GM12878 (cell line): Measurements from ENCODE around the gene MPEG1. TPM values are rescaled to one million over a fixed set of nuclear protein-coding genes. Genes with fewer than 3 reads are reported as not detected.
A peak's percentile ranks its signal among the peaks of the same experiment; 100 is the strongest.

ENCODE experiments used
- ATAC-seq: fragments of 200-7000 bp; cut with Tn5 transposase; 3 replicates; pipeline ENCODE4 v1.9.1; 2020; ENCODE audit warnings: mild to moderate bottlenecking, moderate library complexity
- BruUV-seq: library from RNA; stranded (reverse); fragments of 400-500 nt; replicated peaks from 2 replicates; lab custom pipeline; 2021; lab: Mats Ljungman, UMichigan
- CTCF ChIA-PET: fragments of 300-600 bp; sonication (Branson Sonifier 250); formaldehyde crosslinking; extraction: SDS; loops from one replicate; lab custom pipeline; 2021; ENCODE audit warnings: inconsistent platforms; lab: Yijun Ruan, JAX
- POLR2A ChIA-PET: fragments of 350-600 bp; formaldehyde crosslinking; extraction: SDS; loops from one replicate; lab custom pipeline; 2021; ENCODE audit warnings: inconsistent platforms; lab: Charles Lee
- RAD21 ChIA-PET: fragments of 300-600 bp; sonication (Branson Sonifier 250); formaldehyde crosslinking; loops from one replicate; lab custom pipeline; 2023; ENCODE audit warnings: antibody characterized with exemption; ENCODE audit not compliant: unreplicated experiment; lab: Charles Lee
- SMC1A ChIA-PET: fragments of 300-600 bp; sonication (Branson Sonifier 250); formaldehyde crosslinking; loops from one replicate; lab custom pipeline; 2023; ENCODE audit not compliant: unreplicated experiment, uncharacterized antibody; lab: Charles Lee
- DNase-seq: peaks from one replicate; pipeline ENCODE4 v3.0.0-alpha.2; 2011; ENCODE audit warnings: low read depth, low spot score
- FAIRE-seq: peaks from 3 replicates; lab custom pipeline; 2011; peaks lifted over from hg19 to GRCh38; lab: Jason Lieb, UNC
- H2AFZ ChIP-seq: 2 replicates; pipeline ENCODE4 v1.6.0; 2011; ENCODE audit warnings: low read depth, low read length, control low read depth; ENCODE audit not compliant: control insufficient read depth
- H3K27ac ChIP-seq: 2 replicates; pipeline ENCODE4 v1.5.1; 2011; ENCODE audit warnings: control low read depth; ENCODE audit not compliant: control insufficient read depth, insufficient read depth
- H3K27me3 ChIP-seq, 2 experiments: replicated peaks in 1 of 2; 2 replicates each; pipeline versions ENCODE4 v1.6.0 to v1.6.1; 2011; ENCODE audit warnings: low read length in 1 of 2; ENCODE audit not compliant: control insufficient read depth in 2 of 2, insufficient read depth in 2 of 2
- H3K36me3 ChIP-seq, 2 experiments: 2 replicates each; pipeline ENCODE4 v1.5.1; 2011; ENCODE audit warnings: low read length in 1 of 2; ENCODE audit not compliant: control insufficient read depth in 2 of 2, insufficient read depth in 2 of 2
- H3K4me1 ChIP-seq: 2 replicates; pipeline ENCODE4 v1.6.1; 2011; ENCODE audit warnings: mild to moderate bottlenecking, low read length, moderate library complexity, mixed read lengths; ENCODE audit not compliant: control insufficient read depth, insufficient read depth
- H3K4me2 ChIP-seq: 2 replicates; pipeline ENCODE4 v1.6.0; 2011; ENCODE audit warnings: control low read depth; ENCODE audit not compliant: control insufficient read depth, insufficient read depth
- H3K4me3 ChIP-seq: fragments of 200-600 bp; sonication (generic); 2 replicates; pipeline ENCODE4 v1.5.1; 2016
- H3K79me2 ChIP-seq: 2 replicates; pipeline ENCODE4 v1.6.0; 2011; ENCODE audit warnings: low read length; ENCODE audit not compliant: control insufficient read depth, insufficient read depth
- H3K9ac ChIP-seq: 2 replicates; pipeline ENCODE4 v1.8.0; 2011; ENCODE audit warnings: low read length, control low read depth, mixed read lengths; ENCODE audit not compliant: control insufficient read depth, insufficient read depth
- H3K9me3 ChIP-seq: replicated peaks from 3 replicates; pipeline ENCODE4 v1.5.1; 2011; ENCODE audit warnings: mild to moderate bottlenecking, low read length; ENCODE audit not compliant: control insufficient read depth, insufficient read depth
- H4K20me1 ChIP-seq: 2 replicates; pipeline ENCODE4 v1.6.0; 2011; ENCODE audit not compliant: control insufficient read depth, insufficient read depth
- BCL3 ChIP-seq: IDR thresholded peaks from 2 replicates; pipeline ENCODE4 v1.6.1; 2011; ENCODE audit warnings: borderline replicate concordance, low read depth, mild to moderate bottlenecking, moderate library complexity, low read length; ENCODE audit not compliant: insufficient read depth, poor library complexity, severe bottlenecking
- DPF2 ChIP-seq: fragments of 450-650 bp; IDR thresholded peaks from 2 replicates; pipeline ENCODE4 v1.6.1; 2017; ENCODE audit warnings: mild to moderate bottlenecking
- FOS ChIP-seq: IDR thresholded peaks from 3 replicates; pipeline ENCODE4 v1.6.1; 2011; ENCODE audit warnings: borderline replicate concordance; ENCODE audit not compliant: insufficient read length; ENCODE audit errors: extremely low read depth
- MEF2A ChIP-seq: IDR thresholded peaks from 2 replicates; pipeline ENCODE4 v1.6.1; 2011; ENCODE audit warnings: low read depth, mild to moderate bottlenecking, low read length, moderate library complexity; ENCODE audit not compliant: insufficient read depth
- NFXL1 ChIP-seq: fragments of 450-650 bp; IDR thresholded peaks from 2 replicates; pipeline ENCODE4 v1.6.1; 2017; ENCODE audit warnings: antibody characterized with exemption, mild to moderate bottlenecking, borderline replicate concordance
- NFYB ChIP-seq: IDR thresholded peaks from 2 replicates; pipeline ENCODE4 v1.6.1; 2011; ENCODE audit warnings: low read depth, mild to moderate bottlenecking, low read length, improper control_type of control experiment, moderate library complexity; ENCODE audit not compliant: insufficient read depth
- SMAD1 ChIP-seq: fragments of 450-650 bp; IDR thresholded peaks from 2 replicates; pipeline ENCODE4 v1.6.1; 2018; ENCODE audit warnings: mild to moderate bottlenecking, low read depth; ENCODE audit not compliant: partially characterized antibody
- SREBF1 ChIP-seq: IDR thresholded peaks from 2 replicates; pipeline ENCODE4 v1.6.1; 2012; ENCODE audit warnings: mild to moderate bottlenecking, low read length
- ZBTB33 ChIP-seq: fragments of 450-650 bp; IDR thresholded peaks from 2 replicates; pipeline ENCODE4 v1.6.1; 2017; ENCODE audit warnings: mild to moderate bottlenecking
- WGBS: methylation state at CpG from one replicate; pipeline ENCODE4 v1.1.6; 2016; ENCODE audit warnings: low lambda C conversion rate; ENCODE audit not compliant: insufficient replicate concordance, insufficient coverage; ENCODE audit errors: missing lambda C conversion rate; 5-methylcytosine and 5-hydroxymethylcytosine counted together
- in situ Hi-C: fragments of 300-500 bp; cut with MboI; formaldehyde crosslinking; loops from 9 replicates; pipeline ENCODE4 v1.14.3; 2018; ENCODE audit warnings: mixed read lengths
- intact Hi-C: fragments of 100-400 bp; cut with micrococcal nuclease; formaldehyde crosslinking; loops from one replicate; pipeline ENCODE4 v1.14.2; 2022; ENCODE audit not compliant: unreplicated experiment
- polyA plus RNA-seq, 11 experiments: library from polyadenylated mRNA; depleted of rRNA in 4 of 11; unstranded in 6 of 11; stranded (reverse) in 5 of 11; fragments of >200 nt; fragmentation: Nextera tagmentation in 4 of 11; fragmentation: Illumina TruSeq in 1 of 11; extraction: Ambion mirVana in 4 of 11; extraction: Trizol in 1 of 11; gene quantifications; 1 replicate in 1 of 11; 2 replicates in 10 of 11; pipeline versions ENCODE4 v1.2.1 to v1.2.3, GENCODE V29; 2011 to 2016; ENCODE audit warnings: inconsistent platforms in 2 of 11, missing spikeins in 2 of 11, low read depth in 1 of 11
- total RNA-seq, 4 experiments: library from RNA; depleted of rRNA in 3 of 4; stranded (reverse); fragments of >200 nt in 3 of 4; fragmentation: Illumina TruSeq in 1 of 4; extraction: Trizol in 1 of 4; gene quantifications; 2 replicates each; pipeline versions ENCODE4 v1.2.1 to v1.2.3, GENCODE V29; 2013 to 2021
- TF ChIP-seq, protein P1 (sequence below), 3 experiments: IDR thresholded peaks in 2 of 3; conservative IDR thresholded peaks in 1 of 3; 2 replicates each; pipeline ENCODE4 v1.5.1; 2011; ENCODE audit warnings: low read depth in 3 of 3, low read length in 3 of 3, mild to moderate bottlenecking in 3 of 3, control low read depth in 2 of 3, moderate library complexity in 2 of 3, inconsistent platforms in 1 of 3, mixed read lengths in 1 of 3; ENCODE audit not compliant: control insufficient read depth in 2 of 3, insufficient read depth in 1 of 3; ENCODE audit errors: extremely low read depth in 1 of 3
- TF ChIP-seq, protein P2 (sequence below): fragments of 450-650 bp; IDR thresholded peaks from 2 replicates; pipeline ENCODE4 v1.6.1; 2014; ENCODE audit warnings: mild to moderate bottlenecking

MPEG1 gene
- total and polyA plus RNA-seq, 10 of the 15 experiments (the other 5 are each of a cell fraction or from before 2014, with no cell fraction given), result 1.3 to 15.6 (median 11.7) TPM; not detected in 1

DNA sequence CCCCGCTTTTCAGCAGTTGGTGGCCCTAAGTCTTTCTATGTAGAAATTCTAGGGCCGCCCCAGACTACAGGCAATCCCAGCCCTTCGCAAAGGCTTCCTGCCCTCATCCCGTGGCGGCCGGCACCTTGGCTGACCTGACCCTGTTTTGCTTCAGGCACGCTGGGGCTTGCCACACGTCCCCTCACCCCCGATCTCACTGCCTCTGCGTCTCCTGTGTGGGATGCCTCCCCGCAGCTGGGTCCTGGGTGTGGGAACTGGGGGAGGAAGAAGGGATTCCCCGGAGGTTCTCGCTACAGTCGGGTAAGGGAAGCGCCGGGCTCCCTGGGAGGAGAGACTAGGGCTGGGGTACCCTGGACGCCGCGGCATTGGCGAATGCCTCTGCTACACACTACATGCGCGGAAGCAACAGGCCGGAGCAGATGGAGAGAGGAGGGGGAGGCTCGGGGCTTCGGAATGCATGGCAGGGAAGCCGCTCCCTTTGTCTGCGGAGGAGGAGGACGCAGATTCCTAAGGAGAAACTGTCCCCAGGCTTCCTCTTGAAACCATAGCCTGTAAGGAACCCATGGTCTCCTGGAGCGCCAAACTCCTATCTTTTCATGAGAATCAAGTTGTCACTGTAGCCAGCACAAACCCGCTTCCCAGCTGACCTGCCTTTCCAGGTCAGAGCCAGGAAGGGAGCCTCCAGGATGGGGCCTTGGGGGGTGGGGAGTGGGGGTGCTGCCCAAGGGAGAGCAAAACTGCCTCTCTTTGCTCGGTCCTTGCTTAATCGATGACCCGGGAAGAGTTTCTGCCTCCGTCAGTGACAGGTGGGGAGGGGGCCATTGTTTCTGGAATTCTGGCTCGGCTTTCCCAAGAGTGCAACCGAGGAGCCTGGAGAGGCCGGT, 39.4 kb downstream of the MPEG1 start:
- peak overlapping the region; percentile 56 for H2AFZ ChIP-seq
- no peaks in the 10 kb centered on the region for H3K27me3 ChIP-seq
- H3K4me3 ChIP-seq, result peak overlapping the region; percentile 93
- peak overlapping the region; percentile 84 for H3K27ac ChIP-seq
- no peaks in the 10 kb centered on the region for H3K36me3 ChIP-seq
- peaks cover 4% of the 10 kb centered on the region; the same call in 2 of the 3 replicates for H3K9me3 ChIP-seq
- peak overlapping the region; percentile 93 for H3K4me2 ChIP-seq
- TSS peak; percentile 54 for BruUV-seq
- H3K79me2 ChIP-seq, result peaks cover 55% of the 10 kb centered on the region
- ChIA-PET CTCF (interaction anchor here (0.8 to 30.3 kb wide), 9 partner anchors 16 to 258 kb away, joined by 3 to 1180 read pairs (median 6); partner anchors contain the start of gene MPEG1), POLR2A (interaction anchor here (0.6 to 4.3 kb wide), 11 partner anchors 10 to 97 kb away, joined by 3 to 32 read pairs (median 9); no protein-coding TSS in a partner anchor), RAD21 (interaction anchor here (0.8 to 9.0 kb wide), 15 partner anchors 10 to 110 kb away, joined by 3 to 183 read pairs (median 6); partner anchors contain the start of gene MPEG1), SMC1A (interaction anchor here (0.6 to 14.9 kb wide), 11 partner anchors 11 to 256 kb away, joined by 3 to 155 read pairs (median 6); partner anchors contain the start of gene MPEG1)
- intact Hi-C loops (loop anchor here (5.0 kb wide), 1 partner anchor 209 kb away; no protein-coding TSS in a partner anchor), in situ Hi-C loops (loop anchor here (5.0 to 10.0 kb wide), 3 partner anchors 34 to 381 kb away; no protein-coding TSS in a partner anchor)
- DNase-seq, result no peak
- WGBS, result 16% methylated on average over 37 of the region's 37 CpGs
- no peak for FAIRE-seq
- H3K9ac ChIP-seq, result peak overlapping the region; percentile 83
- ATAC-seq, result peak; percentile 27
- H3K4me1 ChIP-seq, result peaks cover 6% of the 10 kb centered on the region
- H4K20me1 ChIP-seq, result no peaks in the 10 kb centered on the region
- TF ChIP-seq ZBTB33 (no peak), NFYB (no peak), FOS (no peak), SMAD1 (no peak), NFXL1 (no peak), DPF2 (no peak), SREBF1 (no peak), BCL3 (no peak), MEF2A (no peak)
- TF ChIP-seq, protein P1, sequence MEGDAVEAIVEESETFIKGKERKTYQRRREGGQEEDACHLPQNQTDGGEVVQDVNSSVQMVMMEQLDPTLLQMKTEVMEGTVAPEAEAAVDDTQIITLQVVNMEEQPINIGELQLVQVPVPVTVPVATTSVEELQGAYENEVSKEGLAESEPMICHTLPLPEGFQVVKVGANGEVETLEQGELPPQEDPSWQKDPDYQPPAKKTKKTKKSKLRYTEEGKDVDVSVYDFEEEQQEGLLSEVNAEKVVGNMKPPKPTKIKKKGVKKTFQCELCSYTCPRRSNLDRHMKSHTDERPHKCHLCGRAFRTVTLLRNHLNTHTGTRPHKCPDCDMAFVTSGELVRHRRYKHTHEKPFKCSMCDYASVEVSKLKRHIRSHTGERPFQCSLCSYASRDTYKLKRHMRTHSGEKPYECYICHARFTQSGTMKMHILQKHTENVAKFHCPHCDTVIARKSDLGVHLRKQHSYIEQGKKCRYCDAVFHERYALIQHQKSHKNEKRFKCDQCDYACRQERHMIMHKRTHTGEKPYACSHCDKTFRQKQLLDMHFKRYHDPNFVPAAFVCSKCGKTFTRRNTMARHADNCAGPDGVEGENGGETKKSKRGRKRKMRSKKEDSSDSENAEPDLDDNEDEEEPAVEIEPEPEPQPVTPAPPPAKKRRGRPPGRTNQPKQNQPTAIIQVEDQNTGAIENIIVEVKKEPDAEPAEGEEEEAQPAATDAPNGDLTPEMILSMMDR (IDR thresholded peaks at IDR 0.05 in 2 of 3, conservative IDR thresholded peaks at IDR 0.05 in 1 of 3; ENCODE audit: control insufficient read depth in 2 of 3, extremely low read depth in 1 of 3, insufficient read depth in 1 of 3, low read depth in 3 of 3, low read length in 3 of 3), result no peak
- TF ChIP-seq, protein P2, sequence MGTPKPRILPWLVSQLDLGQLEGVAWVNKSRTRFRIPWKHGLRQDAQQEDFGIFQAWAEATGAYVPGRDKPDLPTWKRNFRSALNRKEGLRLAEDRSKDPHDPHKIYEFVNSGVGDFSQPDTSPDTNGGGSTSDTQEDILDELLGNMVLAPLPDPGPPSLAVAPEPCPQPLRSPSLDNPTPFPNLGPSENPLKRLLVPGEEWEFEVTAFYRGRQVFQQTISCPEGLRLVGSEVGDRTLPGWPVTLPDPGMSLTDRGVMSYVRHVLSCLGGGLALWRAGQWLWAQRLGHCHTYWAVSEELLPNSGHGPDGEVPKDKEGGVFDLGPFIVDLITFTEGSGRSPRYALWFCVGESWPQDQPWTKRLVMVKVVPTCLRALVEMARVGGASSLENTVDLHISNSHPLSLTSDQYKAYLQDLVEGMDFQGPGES, result no peak
